Measurements from ENCODE around the gene YWHAG. TPM values are rescaled to one million over a fixed set of nuclear protein-coding genes. Genes with fewer than 3 reads are reported as not detected.
"Not testable (repeated sequence)": the region's sequence is repeated elsewhere in the genome, so short reads cannot be mapped to it uniquely, and the experiment has no call there.

Gene YWHAG
- total RNA-seq, 1 experiment from 2014 or later: 113 TPM

GRCh38 chr7:76395965-76396726 lies 37.4 kb upstream of the YWHAG start:
- peaks cover 32% of the 10 kb centered on the region for H3K36me3 Mint-ChIP-seq (ENCODE audit: insufficient read depth, unreplicated experiment)
- BruUV-seq (replicated peaks): no TSS peak
- intact Hi-C loops (cut with micrococcal nuclease; ENCODE audit: unreplicated experiment): no loop called here
- TF ChIP-seq CTCF (IDR thresholded peaks at IDR 0.05; ENCODE audit: unreplicated experiment): no peak
- DNase-seq: no peak
- H3K4me3 Mint-ChIP-seq (ENCODE audit: low read depth, unreplicated experiment): no peak overlapping the region
- no peaks in the 10 kb centered on the region for H3K27me3 Mint-ChIP-seq (ENCODE audit: unreplicated experiment)
- H3K4me1 Mint-ChIP-seq (ENCODE audit: low read depth, unreplicated experiment): peaks cover 8% of the 10 kb centered on the region
- H3K9me3 Mint-ChIP-seq (ENCODE audit: low read depth, unreplicated experiment): no peaks in the 10 kb centered on the region
- H3K27ac Mint-ChIP-seq (ENCODE audit: unreplicated experiment): no peak overlapping the region
- CTCF ChIA-PET: interaction anchor here (0.7 kb wide), 1 partner anchor 18 kb away, joined by 3 read pairs; no protein-coding TSS in a partner anchor

GRCh38 chr7:76395605-76395964 lies 36.8 kb upstream of the YWHAG start:
- H3K27ac Mint-ChIP-seq (ENCODE audit: unreplicated experiment); H3K4me3 Mint-ChIP-seq (ENCODE audit: low read depth, unreplicated experiment); H3K9me3 Mint-ChIP-seq (ENCODE audit: low read depth, unreplicated experiment); H3K4me1 Mint-ChIP-seq (ENCODE audit: low read depth, unreplicated experiment); CTCF ChIA-PET; BruUV-seq (replicated peaks); H3K27me3 Mint-ChIP-seq (ENCODE audit: unreplicated experiment); intact Hi-C loops (cut with micrococcal nuclease; ENCODE audit: unreplicated experiment); DNase-seq: not testable (repeated sequence)
- H3K36me3 Mint-ChIP-seq (ENCODE audit: insufficient read depth, unreplicated experiment): peaks cover 32% of the 10 kb centered on the region

- Mint-ChIP-seq H3K27ac (ENCODE audit: unreplicated experiment) (no peak overlapping the region), H3K4me1 (ENCODE audit: low read depth, unreplicated experiment) (peaks cover 8% of the 10 kb centered on the region), H3K4me3 (ENCODE audit: low read depth, unreplicated experiment) (peak overlapping the region; percentile 8), H3K36me3 (ENCODE audit: insufficient read depth, unreplicated experiment) (peaks cover 32% of the 10 kb centered on the region), H3K9me3 (ENCODE audit: low read depth, unreplicated experiment) (no peaks in the 10 kb centered on the region), H3K27me3 (ENCODE audit: unreplicated experiment) (no peaks in the 10 kb centered on the region)
- CTCF ChIA-PET: no interaction called here
- no peak for TF ChIP-seq CTCF (IDR thresholded peaks at IDR 0.05; ENCODE audit: unreplicated experiment)
- no TSS peak for BruUV-seq (replicated peaks)
- DNase-seq: no peak
- intact Hi-C loops (cut with micrococcal nuclease; ENCODE audit: unreplicated experiment): no loop called here
These were observed 36.2 kb upstream of the YWHAG start for GRCh38 chr7:76394957-76395356.

- peak overlapping the region; percentile 66 for H3K27ac Mint-ChIP-seq (ENCODE audit: unreplicated experiment)
- TF ChIP-seq CTCF (IDR thresholded peaks at IDR 0.05; ENCODE audit: unreplicated experiment): no peak
- no peaks in the 10 kb centered on the region for H3K27me3 Mint-ChIP-seq (ENCODE audit: unreplicated experiment)
- H3K4me1 Mint-ChIP-seq (ENCODE audit: low read depth, unreplicated experiment): peaks cover 8% of the 10 kb centered on the region
- intact Hi-C loops (cut with micrococcal nuclease; ENCODE audit: unreplicated experiment): no loop called here
- H3K4me3 Mint-ChIP-seq (ENCODE audit: low read depth, unreplicated experiment): peak overlapping the region; percentile 78
- CTCF ChIA-PET: no interaction called here
- DNase-seq: peak; percentile 88
- H3K36me3 Mint-ChIP-seq (ENCODE audit: insufficient read depth, unreplicated experiment): peaks cover 32% of the 10 kb centered on the region
- BruUV-seq (replicated peaks): no TSS peak
- no peaks in the 10 kb centered on the region for H3K9me3 Mint-ChIP-seq (ENCODE audit: low read depth, unreplicated experiment)
These were observed 34.6 kb upstream of the YWHAG start for GRCh38 chr7:76393116-76394031.
